Peyer's patch (tissue), 4 donors: ENCODE measurements around the gene CTNNA2.

ENCODE experiments used
- POLR2A ChIP-seq, 2 donors: fragments of 450-650 bp; IDR thresholded peaks; one replicate each; pipeline ENCODE4 v1.5.1; 2017; ENCODE audit warnings: antibody characterized with exemption in 2 of 2, mild to moderate bottlenecking in 2 of 2, moderate library complexity in 2 of 2
- TF ChIP-seq, protein P1 (sequence below), 6 experiments: fragments of 450-650 bp in 4 of 6; fragments of 200-600 bp in 2 of 6; sonication (generic) in 1 of 6; IDR thresholded peaks; one replicate each; pipeline ENCODE4 v1.5.1; 2017 to 2019; ENCODE audit warnings: antibody characterized with exemption in 6 of 6, mild to moderate bottlenecking in 3 of 6, moderate library complexity in 1 of 6

DNA sequence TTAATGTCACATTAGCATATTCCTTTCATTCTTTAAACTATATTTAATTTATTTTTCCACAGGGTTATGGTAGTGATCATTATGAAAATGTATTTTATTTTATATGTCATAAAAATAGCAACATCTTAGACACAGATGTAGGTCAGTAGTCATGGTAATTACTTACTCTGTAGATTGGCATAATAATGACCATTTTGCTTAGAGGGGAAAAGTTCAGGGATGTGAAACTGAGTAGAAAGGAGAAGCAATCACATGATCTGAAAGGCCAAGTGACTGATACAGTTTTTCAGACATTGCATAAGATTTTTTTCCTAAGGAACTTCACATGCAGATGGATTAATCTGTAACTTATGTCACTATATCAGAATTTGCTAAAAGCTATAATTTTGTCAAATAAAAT, 286.9 kb downstream of the CTNNA2 start:
- TF ChIP-seq, protein P1, sequence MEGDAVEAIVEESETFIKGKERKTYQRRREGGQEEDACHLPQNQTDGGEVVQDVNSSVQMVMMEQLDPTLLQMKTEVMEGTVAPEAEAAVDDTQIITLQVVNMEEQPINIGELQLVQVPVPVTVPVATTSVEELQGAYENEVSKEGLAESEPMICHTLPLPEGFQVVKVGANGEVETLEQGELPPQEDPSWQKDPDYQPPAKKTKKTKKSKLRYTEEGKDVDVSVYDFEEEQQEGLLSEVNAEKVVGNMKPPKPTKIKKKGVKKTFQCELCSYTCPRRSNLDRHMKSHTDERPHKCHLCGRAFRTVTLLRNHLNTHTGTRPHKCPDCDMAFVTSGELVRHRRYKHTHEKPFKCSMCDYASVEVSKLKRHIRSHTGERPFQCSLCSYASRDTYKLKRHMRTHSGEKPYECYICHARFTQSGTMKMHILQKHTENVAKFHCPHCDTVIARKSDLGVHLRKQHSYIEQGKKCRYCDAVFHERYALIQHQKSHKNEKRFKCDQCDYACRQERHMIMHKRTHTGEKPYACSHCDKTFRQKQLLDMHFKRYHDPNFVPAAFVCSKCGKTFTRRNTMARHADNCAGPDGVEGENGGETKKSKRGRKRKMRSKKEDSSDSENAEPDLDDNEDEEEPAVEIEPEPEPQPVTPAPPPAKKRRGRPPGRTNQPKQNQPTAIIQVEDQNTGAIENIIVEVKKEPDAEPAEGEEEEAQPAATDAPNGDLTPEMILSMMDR (IDR thresholded peaks at IDR 0.05), result no peak
- no peak for TF ChIP-seq POLR2A (IDR thresholded peaks at IDR 0.05)
